OCI-LY1 (cell line): ENCODE measurements around the gene ATF6.

Source experiments
- H2AFZ ChIP-seq: fragments of 200-600 bp; sonication (generic), shearing (Covaris generic); 2 replicates; pipeline ENCODE4 v1.6.0; 2014; ENCODE audit warnings: antibody characterized with exemption, mild to moderate bottlenecking, low read length
- H3F3A ChIP-seq: fragments of 200-600 bp; sonication (generic), shearing (Covaris generic); 2 replicates; pipeline ENCODE4 v1.6.0; 2014; ENCODE audit warnings: mild to moderate bottlenecking, antibody characterized with exemption, low read length, moderate library complexity; ENCODE audit not compliant: insufficient read depth
- H3K27ac ChIP-seq: fragments of 200-600 bp; sonication (generic); 2 replicates; pipeline ENCODE4 v1.5.1; 2014; ENCODE audit warnings: low read length, mixed run types, mild to moderate bottlenecking, low read depth; ENCODE audit not compliant: poor library complexity, severe bottlenecking
- H3K27me3 ChIP-seq: fragments of 200-600 bp; sonication (generic); 2 replicates; pipeline ENCODE4 v1.6.0; 2014; ENCODE audit warnings: antibody characterized with exemption, mild to moderate bottlenecking, low read length, moderate library complexity; ENCODE audit not compliant: insufficient read depth
- H3K36me3 ChIP-seq: fragments of 200-600 bp; sonication (generic); 2 replicates; pipeline ENCODE4 v1.6.1; 2014; ENCODE audit warnings: mild to moderate bottlenecking, antibody characterized with exemption, low read length, moderate library complexity, mixed read lengths; ENCODE audit not compliant: insufficient read depth
- H3K4me1 ChIP-seq: fragments of 200-600 bp; sonication (generic); 2 replicates; pipeline ENCODE4 v1.5.1; 2014; ENCODE audit warnings: mild to moderate bottlenecking, low read length, moderate library complexity; ENCODE audit not compliant: insufficient read depth, severe bottlenecking
- H3K4me2 ChIP-seq: fragments of 200-600 bp; sonication (generic), shearing (Covaris generic); 2 replicates; pipeline ENCODE4 v1.6.1; 2014; ENCODE audit warnings: low read length
- H3K4me3 ChIP-seq: fragments of 200-600 bp; sonication (generic); 2 replicates; pipeline ENCODE4 v1.5.1; 2014; ENCODE audit warnings: low read length, low read depth, mild to moderate bottlenecking, mixed read lengths; ENCODE audit not compliant: poor library complexity, severe bottlenecking
- H3K79me2 ChIP-seq: fragments of 200-600 bp; shearing (Covaris generic); 2 replicates; pipeline ENCODE4 v1.6.1; 2016; ENCODE audit warnings: mixed run types, low read length, mixed read lengths; ENCODE audit not compliant: insufficient read depth
- H3K9ac ChIP-seq: fragments of 200-600 bp; sonication (generic), shearing (Covaris generic); 2 replicates; pipeline ENCODE4 v1.6.1; 2014; ENCODE audit warnings: mild to moderate bottlenecking, low read length, mixed read lengths
- H3K9me2 ChIP-seq: fragments of 200-600 bp; sonication (generic), shearing (Covaris generic); 2 replicates; pipeline ENCODE4 v1.6.1; 2014; ENCODE audit warnings: low read depth, mild to moderate bottlenecking, low read length, mixed read lengths
- H3K9me3 ChIP-seq: fragments of 200-600 bp; shearing (Covaris generic); 2 replicates; pipeline ENCODE4 v1.6.1; 2014; ENCODE audit warnings: low read length, mixed read lengths
- H4K20me1 ChIP-seq: fragments of 200-600 bp; sonication (generic), shearing (Covaris generic); 2 replicates; pipeline ENCODE4 v1.6.0; 2016; ENCODE audit warnings: mild to moderate bottlenecking, low read length; ENCODE audit not compliant: insufficient read depth
- CTCF ChIP-seq: fragments of 200-600 bp; sonication (generic), shearing (Covaris generic); IDR thresholded peaks from 2 replicates; pipeline ENCODE4 v1.5.1; 2017; ENCODE audit warnings: mild to moderate bottlenecking, antibody characterized with exemption, low read length, moderate library complexity, mixed read lengths
- EZH2 ChIP-seq: fragments of 200-600 bp; sonication (generic), shearing (Covaris generic); IDR thresholded peaks from 2 replicates; pipeline ENCODE4 v1.8.0; 2017; ENCODE audit warnings: borderline replicate concordance, mixed run types, mild to moderate bottlenecking, antibody characterized with exemption, low read length, moderate library complexity, mixed read lengths

ATF6 gene

GRCh38 chr1:161820914-161821313 lies 54.8 kb downstream of the ATF6 start:
- Histone ChIP-seq H3K4me2 (no peak overlapping the region), H3K9me2 (no peaks in the 10 kb centered on the region)

GRCh38 chr1:161824618-161825017 lies 58.5 kb downstream of the ATF6 start:
- H3K9me3 ChIP-seq, result no peaks in the 10 kb centered on the region
- H4K20me1 ChIP-seq, result no peaks in the 10 kb centered on the region
- no peaks in the 10 kb centered on the region for H3K27me3 ChIP-seq
- no peak overlapping the region for H2AFZ ChIP-seq
- H3K4me2 ChIP-seq, result no peak overlapping the region
- H3K4me1 ChIP-seq, result no peaks in the 10 kb centered on the region
- no peak overlapping the region for H3K9ac ChIP-seq
- no peaks in the 10 kb centered on the region for H3K79me2 ChIP-seq
- no peak overlapping the region for H3K27ac ChIP-seq
- H3K36me3 ChIP-seq, result peaks cover 7% of the 10 kb centered on the region; the same call in 1 of the 2 replicates
- no peak overlapping the region for H3K4me3 ChIP-seq
- no peaks in the 10 kb centered on the region for H3K9me2 ChIP-seq
- TF ChIP-seq CTCF (no peak), EZH2 (no peak)
- no peaks in the 10 kb centered on the region for H3F3A ChIP-seq

More at GRCh38 chr1:161820914-161821313, 54.8 kb downstream of the ATF6 start:
- H3K9ac ChIP-seq, result no peak overlapping the region
- no peaks in the 10 kb centered on the region for H3K4me1 ChIP-seq
- H3K36me3 ChIP-seq, result peaks cover 7% of the 10 kb centered on the region; the same call in 1 of the 2 replicates
- H3K9me3 ChIP-seq, result no peaks in the 10 kb centered on the region
- no peak overlapping the region for H3K27ac ChIP-seq
- no peak for TF ChIP-seq CTCF
- no peak for TF ChIP-seq EZH2
- H3K27me3 ChIP-seq, result no peaks in the 10 kb centered on the region
- H3F3A ChIP-seq, result no peaks in the 10 kb centered on the region
- no peaks in the 10 kb centered on the region for H3K79me2 ChIP-seq
- no peak overlapping the region for H2AFZ ChIP-seq
- no peaks in the 10 kb centered on the region for H4K20me1 ChIP-seq
- H3K4me3 ChIP-seq, result no peak overlapping the region

GRCh38 chr1:161825831-161826230 lies 59.7 kb downstream of the ATF6 start:
- Histone ChIP-seq H2AFZ (no peak overlapping the region), H3K36me3 (peaks cover 7% of the 10 kb centered on the region; the same call in 1 of the 2 replicates), H3K27me3 (no peaks in the 10 kb centered on the region), H3K9me3 (no peaks in the 10 kb centered on the region), H3K79me2 (no peaks in the 10 kb centered on the region), H3K9me2 (no peaks in the 10 kb centered on the region), H3K9ac (no peak overlapping the region), H3F3A (no peaks in the 10 kb centered on the region), H4K20me1 (no peaks in the 10 kb centered on the region), H3K4me2 (no peak overlapping the region), H3K27ac (no peak overlapping the region), H3K4me1 (no peaks in the 10 kb centered on the region), H3K4me3 (no peak overlapping the region)
- no peak for TF ChIP-seq CTCF
- no peak for TF ChIP-seq EZH2
